GM21723 (cell line): ENCODE results near the gene ZBTB9.

Experiments used
- ATAC-seq: cut with Tn5 transposase; IDR thresholded peaks from one replicate; pipeline ENCODE4 v1.9.1; 2021; ENCODE audit warnings: mild to moderate bottlenecking, moderate library complexity; ENCODE audit not compliant: unreplicated experiment

Gene ZBTB9

DNA sequence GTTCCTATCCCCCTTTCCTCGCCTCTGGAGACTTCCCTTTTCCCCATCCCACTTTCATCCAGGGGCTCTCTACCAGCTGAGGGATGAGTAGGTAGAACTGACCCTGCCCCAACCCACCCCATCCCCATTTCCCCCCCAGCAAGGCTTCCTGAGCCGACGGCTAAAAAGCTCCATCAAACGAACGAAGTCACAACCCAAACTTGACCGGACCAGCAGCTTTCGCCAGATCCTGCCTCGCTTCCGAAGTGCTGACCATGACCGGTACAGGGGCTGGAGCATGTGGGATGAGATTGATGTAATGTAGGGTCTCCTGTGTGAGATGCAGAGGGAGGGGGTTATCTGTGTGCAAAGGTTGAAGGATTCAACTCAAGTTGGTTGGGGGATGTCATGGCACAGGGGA, 21.8 kb upstream of the ZBTB9 start:
- ATAC-seq: no peak

DNA sequence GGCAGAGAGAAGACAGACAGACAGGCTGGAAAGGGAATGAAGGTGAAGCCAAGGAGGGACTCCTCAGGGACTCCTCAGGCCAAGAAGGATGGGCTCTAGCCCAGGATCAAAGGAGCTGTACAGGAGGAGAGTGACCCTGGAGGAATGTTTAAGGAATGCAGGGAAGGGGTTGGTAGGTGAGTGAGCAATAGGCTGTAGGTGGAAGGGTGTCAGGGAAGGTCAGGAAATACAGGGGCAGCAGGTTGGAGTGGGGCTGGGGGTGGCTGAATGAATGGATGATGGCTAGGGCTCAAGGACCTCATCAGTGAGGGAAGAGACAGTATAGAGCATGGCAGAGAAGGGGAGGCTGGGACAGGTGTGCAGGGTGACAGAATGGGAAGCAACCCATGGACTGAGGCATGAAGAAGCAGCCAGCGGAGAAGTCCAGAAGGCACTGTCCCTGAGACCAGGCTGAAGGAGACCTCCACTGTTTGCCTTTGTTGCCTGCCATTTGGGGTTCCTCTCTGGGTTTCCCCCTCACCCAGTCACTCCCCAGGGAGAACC, 21.3 kb upstream of the ZBTB9 start:
- no peak for ATAC-seq

DNA sequence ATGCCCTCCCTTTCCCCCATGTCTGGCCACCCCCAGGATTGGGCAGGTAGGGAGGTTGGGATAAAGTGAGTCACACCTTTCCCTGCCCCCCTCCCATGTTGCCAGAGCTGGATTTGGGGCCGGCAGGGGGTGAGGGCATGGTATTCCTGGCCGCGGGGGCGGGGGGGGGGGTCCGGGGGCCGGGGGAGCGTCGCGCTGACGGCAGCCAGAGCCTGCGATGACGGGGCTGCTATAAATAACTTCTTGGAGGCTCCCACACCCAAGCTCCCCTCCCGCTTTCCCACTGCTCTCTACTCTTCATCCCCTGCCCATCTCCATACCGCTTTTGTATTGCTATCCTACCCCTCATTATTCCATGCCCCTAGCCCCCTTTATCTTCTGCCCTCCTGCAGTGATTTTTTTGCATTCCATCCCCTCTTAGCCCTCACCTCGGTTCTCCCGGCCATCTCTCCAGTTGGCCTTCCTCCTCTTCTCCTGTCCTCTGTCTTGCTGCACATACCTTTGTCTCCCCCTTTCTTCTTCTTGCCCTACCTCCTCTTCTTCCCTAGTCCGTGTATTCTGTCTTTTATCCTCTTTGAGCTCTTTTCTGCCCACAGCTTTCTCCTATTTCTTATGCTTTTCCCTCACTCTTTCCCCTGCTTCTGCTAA, 20.7 kb upstream of the ZBTB9 start:
- ATAC-seq: no peak

DNA sequence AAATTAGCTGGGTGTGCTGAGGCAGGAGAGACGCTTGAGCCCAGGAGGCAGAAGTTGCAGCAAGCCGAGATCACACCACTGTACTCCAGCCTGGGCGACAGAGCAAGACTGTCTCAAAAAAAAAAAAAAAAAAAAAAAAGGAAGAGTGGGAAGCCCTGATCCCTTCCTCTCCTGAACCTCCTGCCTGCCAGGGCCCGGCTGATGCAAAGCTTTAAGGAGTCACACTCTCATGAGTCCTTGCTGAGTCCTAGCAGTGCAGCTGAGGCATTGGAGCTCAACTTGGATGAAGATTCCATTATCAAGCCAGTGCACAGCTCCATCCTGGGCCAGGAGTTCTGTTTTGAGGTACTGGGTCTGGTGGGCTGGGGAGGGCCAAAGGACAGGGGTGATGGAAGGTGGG, 19.4 kb upstream of the ZBTB9 start:
- no peak for ATAC-seq

DNA sequence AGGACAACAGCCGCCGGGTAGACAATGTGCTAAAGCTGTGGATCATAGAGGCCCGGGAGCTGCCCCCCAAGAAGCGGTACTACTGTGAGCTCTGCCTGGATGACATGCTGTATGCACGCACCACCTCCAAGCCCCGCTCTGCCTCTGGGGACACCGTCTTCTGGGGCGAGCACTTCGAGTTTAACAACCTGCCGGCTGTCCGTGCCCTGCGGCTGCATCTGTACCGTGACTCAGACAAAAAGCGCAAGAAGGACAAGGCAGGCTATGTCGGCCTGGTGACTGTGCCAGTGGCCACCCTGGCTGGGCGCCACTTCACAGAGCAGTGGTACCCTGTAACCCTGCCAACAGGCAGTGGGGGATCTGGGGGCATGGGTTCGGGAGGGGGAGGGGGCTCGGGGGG, 16.7 kb upstream of the ZBTB9 start:
- ATAC-seq: no peak

DNA sequence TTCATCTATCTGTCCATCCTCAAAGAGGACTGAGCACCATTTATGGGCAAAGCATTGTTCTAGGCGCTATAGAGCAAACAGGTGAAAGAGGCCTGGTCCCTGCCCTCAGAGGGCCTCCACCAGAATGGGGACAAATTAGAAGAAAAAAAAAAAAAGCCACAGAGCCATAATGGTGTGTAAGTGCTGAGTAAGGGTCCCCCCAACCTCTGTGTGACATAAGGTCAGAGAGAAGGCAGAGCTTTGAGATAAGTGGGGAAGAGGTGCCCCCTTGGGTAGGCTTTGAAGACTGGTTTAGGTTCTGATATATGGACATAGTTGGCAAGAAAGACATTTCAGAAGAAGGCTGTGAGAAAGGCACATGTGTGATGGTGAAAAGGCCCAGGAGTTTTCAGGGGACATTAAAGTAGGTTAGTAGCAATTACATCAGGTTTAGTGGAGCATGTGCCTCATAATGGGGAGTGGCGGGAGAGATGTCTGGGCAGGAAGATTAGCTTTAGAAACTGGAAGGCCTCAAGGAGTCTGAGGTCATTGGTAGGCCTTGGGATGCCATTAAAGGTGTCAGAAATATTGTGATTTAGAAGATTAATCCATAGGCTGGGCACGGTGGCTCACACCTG, 15.3 kb upstream of the ZBTB9 start:
- no peak for ATAC-seq

DNA sequence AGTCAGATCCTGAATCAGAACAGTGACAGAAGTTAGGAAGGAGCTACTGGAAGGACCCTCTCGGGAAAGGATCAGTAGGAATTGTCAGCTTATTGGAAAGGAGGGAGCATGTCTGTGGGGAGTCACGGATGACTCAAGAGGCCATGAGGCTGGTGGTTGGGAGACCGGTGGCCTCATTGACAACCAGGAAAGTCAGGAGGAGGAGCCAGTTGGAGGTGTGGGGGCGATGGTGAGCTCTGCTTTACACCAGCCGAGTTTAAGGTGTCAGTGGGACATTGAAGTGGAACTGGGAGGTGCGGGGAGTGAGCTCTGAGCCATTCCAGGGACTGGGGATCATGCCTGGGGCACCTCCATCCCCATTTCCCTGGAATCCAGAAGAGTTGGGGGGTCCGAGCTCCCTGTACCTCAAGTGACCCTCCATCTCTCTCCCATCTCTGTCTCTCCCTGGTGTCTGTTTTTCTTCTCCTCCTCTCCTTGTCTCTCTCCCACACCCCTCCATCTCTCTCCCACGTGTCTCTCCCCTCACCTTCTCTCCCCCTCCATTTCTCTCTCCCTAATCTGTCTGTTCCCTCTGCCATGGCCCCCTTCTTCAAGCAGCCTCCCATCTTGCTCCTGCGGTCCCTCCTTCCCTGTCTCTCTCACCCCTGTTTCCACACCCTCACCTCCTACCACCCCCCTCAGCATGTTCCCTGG, 14.3 kb upstream of the ZBTB9 start:
- no peak for ATAC-seq

DNA sequence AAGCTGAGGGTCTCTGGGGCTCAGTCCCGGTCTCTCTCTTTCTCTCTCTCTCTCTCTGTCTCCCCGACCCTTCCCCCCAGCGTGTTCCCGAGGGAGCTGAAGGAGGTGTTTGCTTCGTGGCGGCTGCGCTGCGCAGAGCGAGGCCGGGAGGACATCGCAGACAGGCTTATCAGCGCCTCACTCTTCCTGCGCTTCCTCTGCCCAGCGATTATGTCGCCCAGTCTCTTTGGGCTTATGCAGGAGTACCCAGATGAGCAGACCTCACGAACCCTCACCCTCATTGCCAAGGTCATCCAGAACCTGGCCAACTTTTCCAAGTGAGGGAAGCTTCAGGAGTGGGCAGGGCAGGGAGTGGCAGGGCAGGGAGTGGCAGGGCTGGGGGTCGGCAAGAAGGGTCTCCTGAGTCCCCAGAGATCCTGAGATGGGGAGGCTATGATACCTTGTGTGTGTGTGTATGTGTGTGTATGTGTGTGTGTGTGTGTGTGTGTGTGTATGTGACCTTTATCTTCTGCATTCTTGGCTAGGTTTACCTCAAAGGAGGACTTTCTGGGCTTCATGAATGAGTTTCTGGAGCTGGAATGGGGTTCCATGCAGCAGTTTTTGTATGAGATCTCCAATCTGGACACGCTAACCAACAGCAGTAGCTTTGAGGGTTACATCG, 13.6 kb upstream of the ZBTB9 start:
- no peak for ATAC-seq

DNA sequence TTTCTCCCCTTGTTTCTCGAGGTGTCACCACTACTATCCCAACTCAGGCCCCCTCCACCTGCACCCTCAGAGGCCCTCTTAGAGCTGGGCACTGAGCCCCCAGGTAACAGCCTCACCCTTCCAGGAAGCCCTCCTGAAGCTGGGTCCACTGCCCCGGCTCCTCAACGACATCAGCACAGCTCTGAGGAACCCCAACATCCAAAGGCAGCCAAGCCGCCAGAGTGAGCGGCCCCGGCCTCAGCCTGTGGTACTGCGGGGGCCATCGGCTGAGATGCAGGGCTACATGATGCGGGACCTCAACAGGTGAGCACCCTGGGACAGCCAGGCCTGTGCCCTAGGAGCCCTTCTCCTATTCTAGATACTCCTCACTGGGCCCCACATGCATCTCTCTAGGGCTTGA, 12.9 kb upstream of the ZBTB9 start:
- ATAC-seq: no peak

DNA sequence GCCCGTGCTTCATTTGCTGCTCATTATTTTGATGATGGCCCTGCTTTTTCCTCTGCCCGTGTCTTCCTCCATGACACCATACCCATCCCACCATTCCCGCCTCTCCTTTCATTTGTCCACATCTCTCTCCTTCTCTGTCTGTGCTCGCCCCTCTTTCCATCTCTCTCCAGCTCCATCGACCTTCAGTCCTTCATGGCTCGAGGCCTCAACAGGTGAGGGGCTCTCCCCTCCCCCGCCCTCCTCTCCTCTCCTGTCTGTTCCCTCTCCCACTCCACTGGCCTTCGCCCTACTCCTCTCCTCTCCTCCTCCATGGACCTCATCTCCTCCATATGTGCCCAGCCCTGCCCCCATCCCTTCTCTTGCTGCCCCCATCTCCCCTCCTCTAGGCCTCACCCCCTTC, 12.1 kb upstream of the ZBTB9 start:
- no peak for ATAC-seq

DNA sequence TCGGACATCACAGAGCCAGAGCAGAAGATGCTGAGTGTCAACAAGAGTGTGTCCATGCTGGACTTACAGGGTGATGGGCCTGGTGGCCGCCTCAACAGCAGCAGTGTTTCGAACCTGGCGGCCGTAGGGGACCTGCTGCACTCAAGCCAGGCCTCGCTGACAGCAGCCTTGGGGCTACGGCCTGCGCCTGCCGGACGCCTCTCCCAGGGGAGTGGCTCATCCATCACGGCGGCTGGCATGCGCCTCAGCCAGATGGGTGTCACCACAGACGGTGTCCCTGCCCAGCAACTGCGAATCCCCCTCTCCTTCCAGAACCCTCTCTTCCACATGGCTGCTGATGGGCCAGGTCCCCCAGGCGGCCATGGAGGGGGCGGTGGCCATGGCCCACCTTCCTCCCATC, 11.4 kb upstream of the ZBTB9 start:
- no peak for ATAC-seq

DNA sequence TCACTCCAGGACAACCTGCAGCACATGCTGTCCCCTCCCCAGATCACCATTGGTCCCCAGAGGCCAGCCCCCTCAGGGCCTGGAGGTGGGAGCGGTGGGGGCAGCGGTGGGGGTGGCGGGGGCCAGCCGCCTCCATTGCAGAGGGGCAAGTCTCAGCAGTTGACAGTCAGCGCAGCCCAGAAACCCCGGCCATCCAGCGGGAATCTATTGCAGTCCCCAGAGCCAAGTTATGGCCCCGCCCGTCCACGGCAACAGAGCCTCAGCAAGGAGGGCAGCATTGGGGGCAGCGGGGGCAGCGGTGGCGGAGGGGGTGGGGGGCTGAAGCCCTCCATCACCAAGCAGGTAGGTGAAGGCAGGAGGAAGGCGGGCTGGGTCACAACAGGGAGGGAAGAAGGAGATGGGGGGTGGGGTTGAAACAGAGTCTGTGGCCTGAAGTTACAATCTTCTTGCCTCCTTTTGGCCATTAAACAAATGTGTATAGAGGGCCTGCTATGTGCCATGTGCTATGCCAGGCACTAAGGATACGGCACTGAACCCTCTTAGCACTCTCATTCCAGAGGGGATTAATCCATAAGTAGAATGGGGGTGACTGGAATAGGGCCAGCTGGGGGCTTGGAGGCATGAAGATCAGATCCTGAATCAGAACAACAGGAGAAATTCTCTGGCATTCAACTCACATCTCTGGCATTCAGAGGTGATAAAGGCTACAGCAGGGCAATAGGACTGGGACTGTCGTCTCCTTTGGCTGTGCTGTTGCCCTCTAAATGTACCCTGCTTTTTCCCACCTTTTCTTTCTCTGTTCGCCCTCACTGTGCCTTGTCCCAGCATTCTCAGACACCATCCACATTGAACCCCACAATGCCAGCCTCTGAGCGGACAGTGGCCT, 10.5 kb upstream of the ZBTB9 start:
- ATAC-seq: no peak

DNA sequence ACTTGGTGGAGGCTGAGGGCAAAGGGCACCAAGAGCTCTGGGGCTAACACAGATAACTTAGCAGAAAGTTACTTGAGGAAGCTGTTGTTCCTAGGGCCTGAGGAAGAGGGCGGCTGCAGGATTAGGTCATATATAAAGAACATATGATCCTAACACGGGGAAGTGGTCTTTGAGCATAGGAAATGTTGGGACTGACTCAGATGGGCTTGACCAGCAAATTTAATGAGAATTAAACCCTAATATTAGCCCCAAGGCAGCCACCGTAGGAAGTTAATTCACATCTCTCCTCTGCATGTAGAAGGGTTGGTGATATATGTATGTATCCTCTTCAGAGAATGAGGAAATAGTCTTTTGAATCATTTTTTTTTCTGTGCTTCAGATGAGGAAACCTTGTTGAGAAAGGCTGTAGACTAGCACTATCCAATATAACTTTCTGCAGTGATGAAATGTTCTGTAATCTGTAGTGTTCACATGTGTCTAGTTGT, 9.2 kb upstream of the ZBTB9 start:
- ATAC-seq: no peak

DNA sequence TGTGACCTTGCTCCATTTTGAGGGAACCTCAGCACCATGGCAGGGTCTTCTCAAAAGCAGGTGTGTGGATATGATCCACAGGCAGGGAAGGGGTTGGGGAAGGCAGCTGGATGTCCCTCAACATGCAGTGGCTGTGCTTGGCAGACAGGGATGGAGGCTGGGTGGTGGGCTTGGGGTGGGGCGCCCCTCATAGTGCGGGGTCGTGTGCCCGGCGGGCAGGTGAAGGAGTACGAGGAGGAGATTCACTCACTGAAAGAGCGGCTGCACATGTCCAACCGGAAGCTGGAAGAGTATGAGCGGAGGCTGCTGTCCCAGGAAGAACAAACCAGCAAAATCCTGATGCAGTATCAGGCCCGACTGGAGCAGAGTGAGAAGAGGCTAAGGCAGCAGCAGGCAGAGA, 8.0 kb upstream of the ZBTB9 start:
- no peak for ATAC-seq

DNA sequence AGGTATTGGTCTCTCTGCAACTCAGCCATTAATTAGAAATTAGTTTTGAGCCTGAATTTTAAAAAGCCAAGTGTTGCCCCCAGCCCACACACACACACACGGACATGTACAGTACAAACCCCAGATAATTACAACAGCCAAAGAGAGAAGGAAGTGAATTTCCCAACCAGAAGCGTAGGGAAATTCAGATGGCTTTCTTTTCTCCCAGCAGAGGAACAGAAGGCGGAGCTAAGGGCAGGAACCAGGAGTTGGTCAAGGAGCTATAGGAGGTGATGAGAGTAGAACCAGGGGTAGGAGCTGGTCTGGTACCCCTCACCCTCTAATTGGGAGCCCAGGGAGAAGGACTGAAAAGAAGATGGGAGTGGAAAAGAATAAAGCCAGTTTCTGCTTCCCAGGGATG, 3.9 kb upstream of the ZBTB9 start:
- ATAC-seq: no peak

DNA sequence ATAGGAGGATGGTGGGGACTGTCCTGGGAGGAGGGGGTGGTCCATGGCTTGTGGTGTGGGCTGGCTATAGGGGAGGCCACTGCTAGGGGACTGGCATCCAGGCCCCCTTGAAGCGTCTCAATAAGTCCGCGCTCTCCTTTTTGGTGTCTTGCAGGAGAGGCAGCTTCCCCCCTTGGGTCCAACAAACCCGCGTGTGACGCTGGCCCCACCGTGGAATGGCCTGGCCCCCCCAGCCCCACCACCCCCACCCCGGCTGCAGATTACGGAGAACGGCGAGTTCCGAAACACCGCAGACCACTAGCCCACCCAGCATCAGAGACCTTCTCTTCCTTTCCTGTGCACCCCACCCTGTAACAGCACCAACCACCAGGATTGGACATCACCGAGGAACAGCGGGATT, 2.8 kb upstream of the ZBTB9 start:
- no peak for ATAC-seq

DNA sequence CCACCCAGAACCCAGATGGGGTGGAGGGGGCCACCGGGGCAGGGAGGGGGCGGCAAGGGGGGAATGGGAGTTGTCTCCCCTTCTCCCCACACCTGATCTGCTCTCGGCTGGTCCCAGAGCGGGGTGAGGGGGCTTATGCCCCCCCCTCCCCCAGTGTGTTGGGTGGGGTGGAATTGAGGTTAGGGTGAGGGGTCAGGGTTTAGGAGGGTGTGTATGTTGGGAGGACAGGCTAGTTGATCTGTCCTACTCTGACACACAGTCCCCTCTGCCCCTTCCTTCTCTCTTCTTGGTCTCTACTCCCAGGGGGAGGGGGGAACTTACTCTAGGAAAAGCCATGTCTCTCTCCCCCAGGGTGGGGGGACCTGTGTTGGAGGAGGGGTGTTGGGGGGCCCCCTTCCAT, 1.9 kb upstream of the ZBTB9 start:
- ATAC-seq: no peak

DNA sequence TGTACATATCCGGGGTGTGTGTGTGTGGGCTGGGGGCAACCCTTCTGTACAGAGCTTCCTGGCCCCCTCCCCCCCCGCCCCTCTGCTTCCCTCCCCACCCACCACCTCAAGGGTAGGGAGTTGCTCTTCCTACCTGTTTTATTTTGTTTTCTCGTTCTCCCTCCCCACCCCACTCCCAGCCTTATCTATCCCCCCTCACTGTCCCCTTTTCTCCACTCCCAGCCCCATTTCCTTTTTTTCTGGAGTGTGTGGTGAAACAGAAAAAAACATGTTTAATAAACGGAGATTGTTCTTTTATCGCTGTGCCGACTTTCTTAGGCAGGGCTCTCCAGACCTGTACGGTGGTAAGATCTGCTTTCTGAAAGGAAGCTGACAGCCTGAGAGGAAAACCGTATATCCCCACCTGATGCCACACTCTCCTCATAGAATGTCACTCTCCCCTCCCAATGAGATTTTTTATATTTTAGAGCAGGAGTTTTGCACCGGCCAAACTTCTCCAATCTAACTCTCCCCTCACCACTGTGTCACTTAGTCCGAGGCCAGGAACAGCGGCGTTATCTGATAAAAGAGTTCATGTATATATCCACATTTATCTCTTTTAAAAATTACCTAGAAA, 875 bp upstream of the ZBTB9 start:
- no peak for ATAC-seq

DNA sequence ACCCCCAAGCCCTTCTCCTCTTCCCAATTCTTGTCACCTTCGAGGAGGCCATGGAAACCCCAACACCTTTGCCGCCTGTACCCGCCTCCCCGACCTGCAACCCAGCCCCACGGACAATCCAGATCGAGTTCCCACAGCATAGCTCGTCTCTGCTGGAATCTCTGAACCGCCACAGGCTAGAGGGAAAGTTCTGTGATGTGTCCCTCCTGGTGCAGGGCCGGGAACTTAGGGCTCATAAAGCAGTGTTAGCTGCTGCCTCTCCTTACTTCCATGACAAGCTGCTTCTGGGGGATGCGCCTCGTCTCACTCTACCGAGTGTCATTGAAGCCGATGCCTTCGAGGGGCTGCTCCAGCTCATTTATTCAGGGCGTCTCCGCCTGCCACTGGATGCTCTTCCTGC, 675 bp downstream of the ZBTB9 start:
- ATAC-seq: no peak

DNA sequence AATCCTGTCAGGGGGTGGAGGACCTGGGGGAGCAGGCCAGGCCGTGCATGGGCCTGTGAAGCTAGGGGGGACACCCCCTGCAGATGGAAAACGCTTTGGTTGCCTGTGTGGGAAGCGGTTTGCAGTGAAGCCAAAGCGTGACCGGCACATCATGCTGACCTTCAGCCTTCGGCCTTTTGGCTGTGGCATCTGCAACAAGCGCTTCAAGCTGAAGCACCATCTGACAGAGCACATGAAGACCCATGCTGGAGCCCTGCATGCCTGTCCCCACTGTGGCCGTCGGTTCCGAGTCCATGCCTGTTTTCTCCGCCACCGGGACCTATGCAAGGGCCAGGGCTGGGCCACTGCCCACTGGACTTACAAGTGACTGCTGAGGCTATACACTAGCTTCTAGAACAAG, 1.8 kb downstream of the ZBTB9 start:
- ATAC-seq: no peak
